T-helper 17 cell (primary cell): ENCODE results near the gene DERL2. TPM values are rescaled to one million over a fixed set of nuclear protein-coding genes. Genes with fewer than 3 reads are reported as not detected.
A peak's percentile ranks its signal among the peaks of the same experiment; 100 is the strongest.
"Not testable (repeated sequence)": the region's sequence is repeated elsewhere in the genome, so short reads cannot be mapped to it uniquely, and the experiment has no call there.

ENCODE experiments used
- ATAC-seq: fragments of 150-1000 bp; cut with Tn5 transposase; 2 replicates; pipeline ENCODE4 v1.10.0; 2021; ENCODE audit warnings: mild to moderate bottlenecking, moderate library complexity
- DNase-seq, 3 donors: peaks; one replicate each; pipeline versions ENCODE4 v3.0.0 to v3.0.0-alpha.2; 2020 to 2021
- H3K9me3 ChIP-seq: one replicate; pipeline ENCODE4 v1.7.0; 2013; ENCODE audit warnings: low read length, mild to moderate bottlenecking; ENCODE audit not compliant: control insufficient read depth, poor library complexity, severe bottlenecking
- H3K27ac Mint-ChIP-seq: one replicate; pipeline ENCODE4 v1.8.0; 2022; ENCODE audit warnings: mild to moderate bottlenecking, moderate library complexity, mixed read lengths
- H3K27me3 Mint-ChIP-seq: one replicate; pipeline ENCODE4 v1.8.0; 2022; ENCODE audit warnings: mixed read lengths
- H3K36me3 Mint-ChIP-seq: one replicate; pipeline ENCODE4 v1.8.0; 2022; ENCODE audit warnings: low read depth, mixed read lengths
- H3K4me1 Mint-ChIP-seq: one replicate; pipeline ENCODE4 v1.8.0; 2022; ENCODE audit warnings: mild to moderate bottlenecking, mixed read lengths
- H3K4me3 Mint-ChIP-seq: one replicate; pipeline ENCODE4 v1.8.0; 2022; ENCODE audit warnings: mild to moderate bottlenecking, moderate library complexity, mixed read lengths
- total RNA-seq, 4 donors: library from RNA in 2 of 4; stranded (reverse) in 2 of 4; gene quantifications; one replicate each; pipeline ENCODE4 v1.2.3 and lab custom pipeline; 2022 to 2026

DERL2 gene
- total RNA-seq, 2 donors from 2014 or later = 66.3 to 78.0 TPM

- Mint-ChIP-seq H3K27me3 (no peaks in the 10 kb centered on the region), H3K4me1 (peaks cover 7% of the 10 kb centered on the region), H3K4me3 (no peak overlapping the region), H3K27ac (no peak overlapping the region), H3K36me3 (peaks cover 8% of the 10 kb centered on the region)
- H3K9me3 ChIP-seq = no peaks in the 10 kb centered on the region
- no peak for DNase-seq
- no peak for ATAC-seq
These were observed 42.2 kb downstream of the DERL2 start for GRCh38 chr17:5443728-5444127.

DNA sequence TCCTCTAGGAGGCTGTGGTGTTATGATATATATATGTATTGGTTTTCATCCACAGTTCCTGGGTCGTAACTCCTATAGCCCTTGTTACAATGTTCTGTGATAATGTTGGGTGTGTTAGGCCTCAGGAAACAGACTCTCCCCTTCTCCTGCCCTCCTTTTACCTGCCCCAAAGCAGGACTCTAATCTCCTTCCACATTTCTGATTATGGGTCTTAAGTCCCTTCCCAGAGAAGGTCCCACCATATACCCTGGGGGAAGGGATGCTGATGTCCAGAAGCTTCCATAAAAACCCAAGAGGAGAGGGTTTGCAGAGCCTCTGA, 46.6 kb downstream of the DERL2 start:
- H3K4me3 Mint-ChIP-seq = peak overlapping the region; percentile 86
- H3K9me3 ChIP-seq = no peaks in the 10 kb centered on the region
- ATAC-seq = no peak
- H3K4me1 Mint-ChIP-seq = peaks cover 19% of the 10 kb centered on the region
- no peak for DNase-seq
- H3K27ac Mint-ChIP-seq = peak overlapping the region; percentile 91
- H3K27me3 Mint-ChIP-seq = no peaks in the 10 kb centered on the region
- no peaks in the 10 kb centered on the region for H3K36me3 Mint-ChIP-seq

DNA sequence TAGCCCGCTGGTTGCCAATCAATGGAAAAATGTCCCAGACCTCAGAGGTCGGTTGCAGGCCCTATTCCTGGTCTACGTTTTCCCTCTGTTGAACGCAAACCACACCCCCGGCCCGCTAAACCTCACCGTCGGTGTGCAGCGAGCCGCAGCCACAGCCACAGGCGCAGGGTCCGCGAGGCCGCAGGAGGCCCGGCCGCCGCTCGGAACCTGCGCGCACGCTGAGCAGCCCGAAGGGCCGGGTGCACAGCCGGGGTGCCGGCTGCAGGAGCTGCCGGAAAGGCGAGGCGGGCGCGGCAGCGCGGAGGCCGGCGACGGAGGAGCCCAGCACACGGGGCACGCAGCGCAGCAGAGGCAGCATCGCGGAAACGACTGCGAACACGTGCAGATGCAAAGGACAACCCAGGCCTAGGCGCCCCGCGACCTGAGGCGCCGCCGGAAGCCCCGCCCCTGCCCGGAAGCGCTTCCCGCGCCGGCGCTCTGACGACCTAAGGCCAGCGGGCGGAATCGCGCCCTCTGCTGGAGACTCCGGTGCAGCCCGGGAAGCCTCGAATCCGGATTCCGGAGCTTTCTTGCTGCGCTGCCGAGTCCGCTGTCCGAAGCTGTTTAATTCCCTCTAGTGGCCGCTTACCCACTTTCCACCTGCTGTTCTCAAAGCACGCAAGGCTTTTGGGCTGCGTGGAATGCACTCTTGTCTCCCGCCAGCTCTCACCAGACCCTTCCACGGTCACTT, 47.1 kb downstream of the DERL2 start, which contains the start of gene C1QBP:
C1QBP (minus strand) TSS at position 440 of the 730 bp plus-strand sequence; CDS start at position 358, 82 bp downstream.
- H3K4me1 Mint-ChIP-seq = peaks cover 19% of the 10 kb centered on the region
- peak within 1 kb of the TSS; percentile 91 for H3K27ac Mint-ChIP-seq
- DNase-seq = peak; percentile 88 to 95 (median 90)
- peak; percentile 94 for ATAC-seq
- no peaks in the 10 kb centered on the region for H3K27me3 Mint-ChIP-seq
- H3K9me3 ChIP-seq = no peaks in the 10 kb centered on the region
- peak within 1 kb of the TSS; percentile 86 for H3K4me3 Mint-ChIP-seq
- no peaks in the 10 kb centered on the region for H3K36me3 Mint-ChIP-seq

GRCh38 chr17:5437721-5438317, 48.2 kb downstream of the DERL2 start:
- Mint-ChIP-seq H3K36me3 (no peaks in the 10 kb centered on the region), H3K4me3 (peak overlapping the region; percentile 86), H3K4me1 (peaks cover 19% of the 10 kb centered on the region), H3K27me3 (no peaks in the 10 kb centered on the region), H3K27ac (peak overlapping the region; percentile 91)
- DNase-seq = no peak
- ATAC-seq = no peak
- H3K9me3 ChIP-seq = no peaks in the 10 kb centered on the region

GRCh38 chr17:5435781-5436315, 50.1 kb downstream of the DERL2 start:
- peaks cover 20% of the 10 kb centered on the region for H3K4me1 Mint-ChIP-seq
- ATAC-seq, H3K9me3 ChIP-seq, H3K27me3 Mint-ChIP-seq, H3K4me3 Mint-ChIP-seq, H3K36me3 Mint-ChIP-seq, DNase-seq: not testable (repeated sequence)
- peak overlapping the region; percentile 91 for H3K27ac Mint-ChIP-seq

DNA sequence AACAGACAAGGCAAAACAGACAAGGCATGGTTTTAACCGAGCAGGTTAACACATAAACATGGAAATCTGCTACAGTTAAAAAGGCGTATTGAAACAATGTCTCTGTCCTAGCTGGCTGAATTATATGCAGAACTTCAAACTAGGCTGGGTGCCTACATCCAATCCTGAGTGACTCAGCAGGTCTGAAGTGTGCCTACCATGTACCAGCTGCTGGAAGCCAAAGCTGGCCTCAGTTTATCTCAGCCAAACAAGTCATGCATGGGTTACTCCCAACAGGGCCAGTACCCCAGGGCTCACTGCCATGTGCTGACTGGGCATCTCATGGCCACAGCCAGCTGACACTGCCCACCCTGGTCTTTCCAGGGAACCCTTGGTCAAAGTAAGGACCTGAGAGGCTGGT, 51.0 kb downstream of the DERL2 start:
- H3K27ac Mint-ChIP-seq = no peak overlapping the region

GRCh38 chr17:5431949-5432556, 53.9 kb downstream of the DERL2 start:
- Mint-ChIP-seq H3K27ac (peak overlapping the region; percentile 65), H3K4me3 (no peak overlapping the region), H3K36me3 (peaks cover 3% of the 10 kb centered on the region), H3K4me1 (peaks cover 8% of the 10 kb centered on the region), H3K27me3 (no peaks in the 10 kb centered on the region)
- H3K9me3 ChIP-seq = no peaks in the 10 kb centered on the region
- ATAC-seq (no peak), DNase-seq (no peak)

More for the DNA sequence above, 51.0 kb downstream of the DERL2 start:
- DNase-seq (no peak), ATAC-seq (no peak)
- Mint-ChIP-seq H3K4me3 (no peak overlapping the region), H3K27me3 (no peaks in the 10 kb centered on the region), H3K4me1 (peaks cover 21% of the 10 kb centered on the region), H3K36me3 (no peaks in the 10 kb centered on the region)
- no peaks in the 10 kb centered on the region for H3K9me3 ChIP-seq

DNA sequence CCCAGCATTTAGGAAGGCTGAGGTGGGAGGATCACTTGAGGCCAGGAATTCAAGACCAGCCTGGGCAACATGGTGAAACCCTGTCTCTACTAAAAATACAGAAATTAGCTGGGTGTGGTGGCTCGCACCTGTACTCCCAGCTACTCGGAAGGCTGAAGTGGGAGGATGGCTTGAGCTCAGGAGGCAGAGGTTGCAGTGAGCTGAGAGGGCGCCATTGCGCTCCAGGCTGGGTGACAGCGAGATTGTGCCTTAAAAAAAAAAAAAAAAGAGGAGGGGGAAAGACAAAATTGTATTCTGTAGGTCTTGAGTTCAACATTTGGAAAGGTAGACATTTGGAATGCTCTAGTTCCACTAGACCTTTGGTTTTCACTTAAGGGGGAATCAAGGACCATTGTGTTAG, 54.7 kb downstream of the DERL2 start:
- ATAC-seq, DNase-seq, H3K36me3 Mint-ChIP-seq, H3K27me3 Mint-ChIP-seq, H3K4me1 Mint-ChIP-seq, H3K9me3 ChIP-seq: not testable (repeated sequence)
- Mint-ChIP-seq H3K4me3 (peak overlapping the region; percentile 52), H3K27ac (peak overlapping the region; percentile 65)

GRCh38 chr17:5430413-5430999, 55.5 kb downstream of the DERL2 start:
- ATAC-seq = no peak
- Mint-ChIP-seq H3K27me3 (no peaks in the 10 kb centered on the region), H3K4me1 (peaks cover 8% of the 10 kb centered on the region), H3K27ac (peak overlapping the region; percentile 65), H3K4me3 (no peak overlapping the region), H3K36me3 (peaks cover 3% of the 10 kb centered on the region)
- H3K9me3 ChIP-seq = no peaks in the 10 kb centered on the region
- DNase-seq = no peak

GRCh38 chr17:5429191-5429887, 56.6 kb downstream of the DERL2 start:
- Mint-ChIP-seq H3K36me3 (peaks cover 3% of the 10 kb centered on the region), H3K27me3 (no peaks in the 10 kb centered on the region)
- ATAC-seq = no peak

DNA sequence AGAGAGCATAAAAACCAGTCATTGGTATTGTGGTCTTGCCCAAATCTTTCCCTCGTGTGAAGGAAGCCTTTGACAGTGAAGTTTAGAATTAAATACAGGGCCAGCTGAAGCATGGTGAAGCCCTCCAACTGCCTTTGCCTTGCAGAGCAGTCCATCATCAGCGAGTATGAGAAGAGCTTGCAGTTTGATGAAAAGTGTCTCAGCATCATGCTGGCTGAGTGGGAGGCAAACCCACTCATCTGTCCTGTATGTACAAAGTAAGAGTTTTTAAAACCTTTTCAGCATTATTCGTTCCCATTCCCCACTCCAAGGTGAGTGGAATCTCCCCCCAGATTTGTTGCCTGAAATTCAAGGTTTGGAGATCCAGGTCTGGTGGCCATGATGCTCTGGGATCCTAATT, 60.2 kb downstream of the DERL2 start:
- Mint-ChIP-seq H3K4me3 (no peak overlapping the region), H3K27ac (no peak overlapping the region), H3K4me1 (peaks cover 13% of the 10 kb centered on the region), H3K27me3 (no peaks in the 10 kb centered on the region), H3K36me3 (peaks cover 3% of the 10 kb centered on the region)
- H3K9me3 ChIP-seq = no peaks in the 10 kb centered on the region
- no peak for ATAC-seq
- DNase-seq = no peak

More at GRCh38 chr17:5429191-5429887, 56.6 kb downstream of the DERL2 start:
- no peaks in the 10 kb centered on the region for H3K9me3 ChIP-seq
- DNase-seq = no peak
- Mint-ChIP-seq H3K27ac (peak overlapping the region; percentile 77), H3K4me3 (no peak overlapping the region), H3K4me1 (peaks cover 6% of the 10 kb centered on the region)

DNA sequence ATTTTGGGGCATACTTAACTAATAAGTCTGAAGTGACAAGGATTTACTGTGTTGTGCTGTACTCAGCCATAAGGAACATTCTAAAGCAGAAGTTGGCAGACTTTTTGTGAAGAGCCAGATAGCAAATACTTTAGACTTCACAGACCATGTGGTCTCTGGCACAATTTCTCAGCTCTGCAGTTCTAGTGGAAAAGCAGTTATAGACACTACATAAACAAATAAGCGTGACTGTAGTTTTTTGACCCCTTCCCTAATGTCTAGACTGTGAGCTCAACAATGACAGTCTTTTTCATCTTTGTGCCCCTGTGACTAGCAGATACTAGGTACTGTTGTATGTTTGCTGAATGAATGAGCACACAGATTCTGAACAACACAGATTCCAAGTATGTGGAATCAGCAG, 61.1 kb downstream of the DERL2 start:
- Mint-ChIP-seq H3K4me1 (peaks cover 15% of the 10 kb centered on the region), H3K27ac (no peak overlapping the region), H3K4me3 (no peak overlapping the region), H3K27me3 (no peaks in the 10 kb centered on the region), H3K36me3 (peaks cover 3% of the 10 kb centered on the region)
- ATAC-seq (no peak), DNase-seq (no peak)
- H3K9me3 ChIP-seq = no peaks in the 10 kb centered on the region

DNA sequence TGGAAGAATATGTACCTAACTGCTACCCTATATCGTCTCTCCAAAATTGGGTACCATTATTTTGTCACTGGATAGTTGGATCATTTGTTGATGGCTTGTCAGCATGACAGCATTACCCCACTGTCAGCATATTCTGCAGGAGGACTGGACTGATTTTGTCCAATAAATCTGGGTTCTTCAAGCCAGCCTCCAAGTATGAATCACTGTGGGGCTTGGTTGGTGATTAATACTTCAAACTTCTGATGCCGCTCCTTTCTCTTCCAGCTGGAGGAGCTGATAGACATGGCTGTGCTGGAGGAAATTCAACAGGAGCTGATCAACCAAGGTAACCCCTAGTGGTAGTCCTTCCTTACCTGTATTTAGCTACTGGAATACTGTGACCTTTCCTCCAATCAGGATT, 63.5 kb downstream of the DERL2 start:
- no peaks in the 10 kb centered on the region for H3K36me3 Mint-ChIP-seq
- H3K4me3 Mint-ChIP-seq = no peak overlapping the region
- ATAC-seq (no peak), DNase-seq (no peak)
- peaks cover 17% of the 10 kb centered on the region for H3K4me1 Mint-ChIP-seq
- H3K9me3 ChIP-seq = no peaks in the 10 kb centered on the region
- H3K27me3 Mint-ChIP-seq = no peaks in the 10 kb centered on the region
- H3K27ac Mint-ChIP-seq = no peak overlapping the region
